NCI-H345 (cell line): ENCODE data around the gene CUL9.
"Not testable (repeated sequence)": the region's sequence is repeated elsewhere in the genome, so short reads cannot be mapped to it uniquely, and the experiment has no call there.

ENCODE experiments used
- DNase-seq: peaks from one replicate; lab custom pipeline; 2025; lab: John Stamatoyannopoulos, UW

Gene CUL9

DNA sequence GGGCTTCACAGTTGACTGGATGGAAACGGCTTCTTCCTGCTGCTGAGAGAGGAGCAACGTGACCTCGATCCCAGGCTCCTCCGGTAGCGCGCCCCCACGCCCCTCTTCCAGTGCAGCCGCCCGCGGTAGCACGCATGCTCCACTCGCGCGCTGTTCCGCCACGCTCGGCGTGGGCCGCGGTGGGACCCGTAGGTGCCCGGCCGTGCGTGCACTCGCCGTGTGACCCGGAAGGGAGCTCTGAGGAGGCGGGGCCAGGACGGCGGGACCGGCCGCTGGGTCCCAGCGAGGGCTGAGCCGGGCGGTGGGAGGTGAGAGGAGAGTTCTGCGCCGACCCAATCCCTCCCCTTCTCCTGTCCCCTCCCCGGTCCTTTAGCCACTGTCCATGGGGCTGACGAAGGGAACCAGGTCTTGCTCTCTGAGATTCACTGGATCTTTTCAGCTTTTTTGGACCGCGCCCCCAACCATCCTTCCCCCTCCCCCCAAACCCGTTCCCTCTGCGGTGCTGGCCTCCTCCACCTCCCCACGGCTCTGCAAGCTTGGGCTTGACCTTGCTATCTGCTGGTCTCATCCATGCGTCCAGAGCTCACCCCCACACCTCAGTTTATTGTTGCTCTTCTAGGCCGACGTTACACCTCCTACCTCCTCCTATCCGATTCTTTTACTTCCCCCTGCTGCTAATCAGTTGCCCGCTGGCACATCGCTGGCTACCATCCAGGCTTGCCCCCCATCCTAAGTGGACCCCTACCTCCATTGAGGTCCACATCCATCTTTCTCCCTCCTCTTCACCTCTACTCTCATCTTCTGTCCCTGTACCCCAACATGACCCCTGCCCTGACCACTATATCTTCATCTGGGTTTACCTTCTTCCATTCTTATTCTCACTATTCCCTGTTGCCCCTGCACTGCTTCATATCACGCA is at the start of gene CUL9:
Gene CUL9 (plus strand): TSS at position 255 of the 919 bp plus-strand sequence. CDS start 2,115 bp downstream, outside the sequence.
- DNase-seq = peak; percentile 82

DNA sequence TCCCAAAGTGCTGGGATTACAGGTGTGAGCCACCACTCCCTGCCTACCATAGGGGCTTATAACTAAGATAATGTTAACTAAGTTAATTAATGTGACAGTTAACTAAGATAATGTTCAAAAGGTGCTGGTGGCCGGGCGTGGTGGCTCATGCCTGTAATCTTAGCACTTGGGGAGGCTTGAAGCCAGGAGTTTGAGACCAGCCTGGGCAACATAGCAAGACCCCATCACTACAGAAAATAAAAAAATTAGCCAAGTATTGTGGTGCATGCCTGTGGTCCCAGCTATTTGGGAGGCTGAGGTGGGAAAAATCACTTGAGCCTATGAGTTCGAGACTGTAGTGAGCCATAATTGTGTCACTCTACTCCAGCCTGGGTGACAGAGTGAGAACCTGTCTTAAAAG is 43.7 kb upstream of the CUL9 start:
- DNase-seq = no peak

DNA sequence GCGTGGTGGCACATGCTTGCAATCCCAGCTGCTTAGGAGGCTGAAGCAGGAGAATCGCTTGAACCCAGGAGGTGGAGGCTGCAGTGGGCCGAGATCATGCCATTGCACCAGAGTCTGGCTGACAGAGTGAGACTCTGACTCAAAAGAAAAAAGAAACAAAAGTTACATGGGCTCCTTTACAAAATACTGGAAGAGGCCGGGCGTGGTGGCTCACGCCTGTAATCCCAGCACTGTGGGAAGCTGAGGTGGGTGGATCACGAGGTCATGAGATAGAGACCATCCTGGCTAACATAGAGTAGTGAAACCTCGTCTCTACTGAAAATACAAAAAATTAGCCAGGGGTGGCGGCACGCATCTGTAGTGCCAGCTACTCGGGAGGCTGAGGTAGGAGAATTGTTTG is 42.0 kb upstream of the CUL9 start:
- not testable (repeated sequence) for DNase-seq

DNA sequence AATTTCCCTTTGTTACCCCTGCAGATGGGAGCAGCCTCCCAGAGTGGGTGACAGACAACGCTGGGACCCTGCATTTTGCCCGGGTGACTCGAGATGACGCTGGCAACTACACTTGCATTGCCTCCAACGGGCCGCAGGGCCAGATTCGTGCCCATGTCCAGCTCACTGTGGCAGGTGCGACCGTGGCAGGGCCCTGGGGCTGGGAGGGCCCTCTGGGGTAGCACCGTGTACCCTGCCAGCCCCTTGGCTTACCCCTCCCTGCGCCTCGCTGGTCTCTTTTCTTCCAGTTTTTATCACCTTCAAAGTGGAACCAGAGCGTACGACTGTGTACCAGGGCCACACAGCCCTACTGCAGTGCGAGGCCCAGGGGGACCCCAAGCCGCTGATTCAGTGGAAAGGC is 40.4 kb upstream of the CUL9 start:
- DNase-seq = no peak

DNA sequence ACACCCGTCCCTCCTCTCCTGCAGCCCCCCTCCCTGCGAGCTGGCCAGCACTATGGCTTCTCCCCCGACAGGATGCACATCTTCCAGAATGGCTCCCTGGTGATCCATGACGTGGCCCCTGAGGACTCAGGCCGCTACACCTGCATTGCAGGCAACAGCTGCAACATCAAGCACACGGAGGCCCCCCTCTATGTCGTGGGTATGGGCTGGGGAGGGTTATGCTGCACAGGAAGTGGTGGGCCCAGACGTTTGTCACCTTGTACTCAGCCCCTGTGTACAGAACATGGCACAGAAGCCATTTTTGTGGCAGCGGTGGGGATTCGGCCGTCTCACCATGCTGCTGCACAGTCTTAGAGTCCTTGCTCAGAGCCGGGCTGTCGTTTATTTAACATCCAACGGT is 39.9 kb upstream of the CUL9 start:
- no peak for DNase-seq

DNA sequence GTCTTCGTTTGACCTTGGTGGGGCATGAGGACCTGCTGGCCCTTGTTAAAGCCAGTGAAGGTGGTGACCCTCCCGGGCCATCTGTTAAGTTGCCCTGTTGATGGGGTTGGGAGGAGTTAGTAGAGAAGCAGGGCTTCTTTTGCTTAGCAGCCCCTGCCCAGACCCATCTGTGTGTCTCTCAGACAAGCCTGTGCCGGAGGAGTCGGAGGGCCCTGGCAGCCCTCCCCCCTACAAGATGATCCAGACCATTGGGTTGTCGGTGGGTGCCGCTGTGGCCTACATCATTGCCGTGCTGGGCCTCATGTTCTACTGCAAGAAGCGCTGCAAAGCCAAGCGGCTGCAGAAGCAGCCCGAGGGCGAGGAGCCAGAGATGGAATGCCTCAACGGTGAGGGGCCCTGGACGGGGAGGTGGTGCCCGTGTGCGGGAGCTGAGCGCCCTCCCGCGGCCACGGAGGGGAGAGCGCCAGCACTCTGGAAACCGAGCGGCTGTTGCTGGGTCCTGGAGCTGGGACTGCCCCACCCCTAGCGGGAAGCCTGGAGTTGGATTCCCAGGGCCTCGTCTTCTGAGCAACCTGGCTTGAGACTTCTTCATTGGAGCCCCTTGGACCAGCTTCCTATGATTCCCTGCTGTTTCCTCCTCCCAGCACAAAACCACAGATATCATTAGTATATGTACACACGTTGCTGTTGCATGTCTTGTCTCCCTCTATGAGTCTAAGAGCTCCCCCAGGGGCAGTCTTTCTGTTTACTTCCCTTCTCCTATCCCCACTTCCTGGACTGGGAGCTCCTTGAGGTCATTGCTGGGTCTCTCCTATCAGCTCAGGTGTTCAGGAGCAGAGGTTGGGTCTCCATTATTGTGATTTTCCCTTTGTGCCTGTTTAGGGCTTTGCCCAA is 38.5 kb upstream of the CUL9 start:
- DNase-seq = peak; percentile 67

DNA sequence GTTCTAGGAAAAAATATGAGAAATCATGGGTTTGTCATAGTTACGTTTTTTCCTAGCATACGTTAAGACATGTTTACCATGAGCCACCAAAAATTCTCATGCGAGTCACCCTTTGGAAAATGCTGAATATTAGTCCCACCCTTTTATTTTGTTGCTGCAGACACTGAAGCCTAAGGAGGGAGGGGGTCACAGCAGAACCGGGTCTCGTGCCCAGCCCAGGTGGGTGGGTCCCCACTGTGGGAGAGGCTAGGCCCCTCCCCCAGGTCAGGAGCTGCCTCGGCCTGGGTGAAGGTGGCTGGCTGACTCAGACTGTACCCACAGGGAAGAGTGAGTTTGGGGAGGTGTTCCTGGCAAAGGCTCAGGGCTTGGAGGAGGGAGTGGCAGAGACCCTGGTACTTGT is 37.1 kb upstream of the CUL9 start:
- DNase-seq = no peak

DNA sequence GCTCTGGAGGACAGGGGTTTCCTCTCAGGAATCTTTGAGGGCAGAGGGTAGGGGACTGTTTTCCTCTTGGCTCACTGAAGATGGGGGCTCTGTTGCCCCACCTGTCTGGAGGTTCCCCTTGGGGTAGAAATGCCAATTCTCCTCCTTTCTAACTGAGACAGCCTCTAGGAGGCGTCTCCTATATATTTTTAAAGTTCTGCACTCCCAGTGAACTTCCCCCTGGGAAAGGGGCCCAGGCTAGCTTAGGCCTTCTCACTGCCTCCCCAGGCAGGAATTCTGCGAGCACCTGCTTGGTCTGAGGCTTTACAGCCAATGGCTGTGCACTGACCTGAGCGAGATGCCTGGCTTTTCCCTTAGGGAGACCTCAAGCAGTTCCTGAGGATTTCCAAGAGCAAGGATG is 35.7 kb upstream of the CUL9 start:
- DNase-seq = no peak

DNA sequence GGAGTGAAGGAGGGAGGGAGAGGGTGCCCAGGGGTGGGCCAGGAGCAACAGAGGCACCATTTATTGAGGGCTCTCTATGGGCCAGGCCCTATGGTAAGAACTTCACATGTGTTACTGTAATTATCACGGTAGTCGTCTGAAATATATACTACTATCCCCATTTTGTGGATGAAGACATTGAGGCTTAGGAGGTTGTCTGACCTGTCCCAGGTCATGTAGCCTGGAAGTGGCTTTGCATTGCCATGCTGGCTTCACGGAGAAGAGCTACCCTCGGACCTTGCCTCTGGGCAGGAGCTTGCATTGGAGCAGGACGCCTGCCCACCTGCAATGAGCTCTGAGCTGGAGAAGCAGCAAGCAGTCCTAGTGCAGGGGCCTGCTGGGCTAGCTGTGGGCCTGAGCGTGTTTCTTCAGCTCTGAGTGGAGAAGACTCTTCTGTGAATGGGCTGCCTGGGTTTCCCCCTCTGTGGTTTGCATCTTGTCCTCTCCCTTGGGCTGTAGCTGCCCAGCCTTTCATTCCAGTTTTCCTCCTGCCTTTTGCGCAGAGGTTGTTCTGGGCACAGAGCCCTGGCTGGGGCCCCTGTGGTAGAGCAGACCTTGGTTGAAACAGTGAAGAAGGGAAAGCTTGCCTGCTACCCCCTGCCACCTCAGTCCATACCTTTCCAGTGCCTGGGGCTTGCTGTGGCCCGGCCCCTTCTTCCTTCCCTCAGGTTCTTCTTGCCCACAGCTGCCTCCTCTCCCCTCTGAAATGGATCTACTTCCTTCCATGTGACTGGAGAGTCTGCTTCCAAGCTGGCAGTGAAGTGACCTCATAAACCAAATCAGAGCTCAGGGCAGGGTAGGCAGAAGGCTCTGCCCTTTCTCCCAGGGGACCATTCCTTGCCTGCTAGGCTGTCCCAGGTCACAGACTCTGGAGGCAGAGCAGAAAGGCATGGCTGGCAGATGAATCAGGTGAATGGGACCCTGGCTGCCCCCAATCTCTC is 35.0 kb upstream of the CUL9 start:
- no peak for DNase-seq

DNA sequence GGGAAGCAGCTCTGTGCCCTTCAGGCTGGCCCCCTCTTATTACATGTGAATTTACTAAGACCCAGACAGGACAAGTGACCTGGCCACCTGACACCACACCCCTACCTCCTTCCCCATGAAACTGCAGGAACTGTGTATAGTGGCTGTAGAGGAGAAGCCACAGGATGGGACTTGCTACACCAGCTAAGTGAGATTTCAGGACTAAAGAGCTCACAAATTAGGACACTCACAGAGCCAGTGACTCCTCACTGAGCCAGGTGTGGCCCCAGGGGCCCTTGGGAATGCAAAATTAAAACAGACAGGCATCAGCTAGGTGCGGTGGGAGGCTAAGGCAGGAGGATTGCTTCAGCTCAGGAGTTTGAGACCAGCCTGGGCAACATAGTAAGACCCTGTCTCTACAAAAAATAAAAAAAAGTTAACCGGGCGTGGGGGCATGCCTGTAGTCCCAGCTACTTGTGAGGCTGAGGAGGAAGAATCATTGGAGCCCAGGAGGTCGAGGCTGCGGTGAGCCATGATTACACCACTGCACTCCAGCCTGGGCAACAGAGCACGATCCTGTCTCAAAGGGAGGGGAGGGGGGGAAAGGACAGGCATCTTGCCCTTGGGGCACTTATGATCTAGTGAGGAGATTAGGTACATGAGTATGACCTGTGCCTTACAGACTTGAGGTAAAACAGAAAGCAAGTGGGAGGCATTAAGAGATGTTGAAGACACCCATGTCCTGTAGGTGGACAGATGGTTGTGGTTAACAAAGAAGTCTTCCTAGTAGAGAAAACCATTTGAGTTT is 34.1 kb upstream of the CUL9 start:
- no peak for DNase-seq

DNA sequence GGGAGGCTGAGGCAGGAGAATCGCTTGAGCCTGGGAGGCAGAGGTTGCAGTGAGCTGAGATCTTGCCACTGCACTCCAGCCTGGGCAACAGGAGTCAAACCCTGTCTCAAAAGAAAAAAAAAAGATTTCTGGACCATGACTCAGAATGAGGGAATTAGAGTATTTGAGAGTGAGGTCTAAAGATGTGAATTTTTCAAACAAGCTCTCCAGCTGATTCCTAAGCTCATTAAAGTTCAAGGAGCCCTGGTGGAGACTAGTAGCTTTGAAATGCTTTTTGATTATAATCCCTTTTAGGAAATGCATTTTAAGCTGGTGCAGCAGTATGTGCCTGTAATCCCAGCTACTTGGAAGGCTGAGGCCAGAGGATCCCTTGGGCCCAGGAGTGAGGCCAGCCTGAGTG is 32.7 kb upstream of the CUL9 start:
- no peak for DNase-seq

DNA sequence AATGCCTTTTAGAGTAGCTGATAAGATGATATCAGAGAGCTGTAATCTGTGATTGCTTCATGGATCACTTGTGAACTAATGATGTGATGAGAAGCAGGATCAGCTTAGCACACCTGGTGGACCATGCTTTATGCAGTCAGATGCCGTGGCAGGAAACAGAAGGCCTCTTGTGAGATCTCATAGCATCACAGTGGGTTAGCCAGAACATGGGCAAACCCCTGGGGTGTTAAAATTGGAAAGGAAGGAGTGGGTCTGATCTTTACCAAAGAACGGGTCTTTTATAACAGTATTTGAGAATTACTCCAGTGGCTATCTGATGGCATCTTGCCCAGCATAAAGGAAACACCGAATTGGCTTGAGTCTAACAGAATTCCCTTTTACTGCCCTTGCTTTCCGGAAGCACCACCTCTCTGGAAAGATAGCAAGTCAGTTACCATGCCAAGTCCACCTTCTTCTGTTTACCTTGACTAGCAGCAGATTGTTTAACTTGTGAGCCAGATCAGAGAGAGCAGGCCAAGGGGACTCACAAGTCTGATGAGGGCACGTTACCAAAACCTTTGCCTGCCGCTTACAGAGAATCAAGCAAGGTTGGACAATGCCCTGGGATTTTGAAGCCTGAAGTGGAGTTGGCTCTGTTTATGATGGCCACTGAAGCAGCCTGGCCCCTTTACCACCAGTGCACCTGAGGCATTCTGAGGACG is 31.8 kb upstream of the CUL9 start:
- DNase-seq = no peak

DNA sequence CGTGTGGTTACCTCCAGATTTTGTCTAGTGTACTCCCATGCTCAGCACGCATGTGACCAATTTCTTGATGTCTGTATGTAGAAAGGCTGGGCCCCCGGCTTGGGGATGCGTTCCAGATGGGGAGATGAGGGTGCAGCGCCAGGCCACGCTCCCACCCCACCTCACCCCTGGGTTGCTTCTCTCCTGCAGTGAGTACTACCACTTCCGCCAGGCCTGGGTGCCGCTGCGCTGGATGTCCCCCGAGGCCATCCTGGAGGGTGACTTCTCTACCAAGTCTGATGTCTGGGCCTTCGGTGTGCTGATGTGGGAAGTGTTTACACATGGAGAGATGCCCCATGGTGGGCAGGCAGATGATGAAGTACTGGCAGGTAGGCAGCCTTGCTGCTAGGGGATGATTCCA is 22.4 kb upstream of the CUL9 start:
- DNase-seq = no peak

DNA sequence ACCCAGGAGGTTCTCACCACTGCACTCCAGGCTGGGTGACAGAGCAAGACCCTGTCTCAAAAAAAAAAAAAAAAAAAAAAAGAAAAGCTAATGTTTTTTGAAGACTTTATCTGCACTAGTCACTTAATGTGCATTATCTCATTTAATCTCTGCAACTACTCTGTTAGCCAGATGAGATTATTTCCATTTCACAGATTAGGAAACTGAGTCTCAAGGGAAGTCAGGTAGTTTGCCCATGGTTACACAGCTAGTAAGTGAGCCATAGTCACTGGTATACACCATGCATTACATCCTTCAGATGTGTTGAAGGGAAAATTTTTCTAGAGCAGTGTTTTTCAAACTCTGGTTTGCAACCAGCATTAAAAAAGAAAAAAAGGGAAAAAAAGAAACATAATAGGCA is 18.1 kb upstream of the CUL9 start:
- no peak for DNase-seq

DNA sequence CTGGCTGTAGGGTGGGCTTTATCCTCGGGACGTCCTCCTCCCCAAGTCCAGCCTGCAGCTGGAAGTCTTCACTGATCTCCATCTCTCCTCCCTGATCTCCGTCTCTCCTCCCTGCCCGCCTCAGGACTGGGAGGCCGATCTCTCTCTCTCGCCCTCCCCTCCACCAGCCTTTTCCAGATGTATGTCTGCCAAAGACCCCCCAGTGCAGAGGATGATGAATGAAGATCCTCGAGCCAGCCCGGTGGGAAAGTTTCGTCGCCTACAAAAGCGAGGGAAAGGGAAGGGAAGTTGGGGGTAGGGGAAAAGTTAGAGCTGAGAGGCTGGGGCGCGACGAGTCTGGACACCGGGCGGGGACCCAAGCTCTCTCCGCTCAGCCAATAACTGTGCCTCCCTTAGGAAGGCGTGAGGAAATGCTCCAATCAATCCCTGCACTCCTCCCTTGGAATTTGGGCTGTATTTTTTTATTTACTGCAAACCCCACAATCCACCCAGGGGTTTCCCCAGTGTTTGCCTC is 11.5 kb upstream of the CUL9 start:
- DNase-seq = peak; percentile 72

DNA sequence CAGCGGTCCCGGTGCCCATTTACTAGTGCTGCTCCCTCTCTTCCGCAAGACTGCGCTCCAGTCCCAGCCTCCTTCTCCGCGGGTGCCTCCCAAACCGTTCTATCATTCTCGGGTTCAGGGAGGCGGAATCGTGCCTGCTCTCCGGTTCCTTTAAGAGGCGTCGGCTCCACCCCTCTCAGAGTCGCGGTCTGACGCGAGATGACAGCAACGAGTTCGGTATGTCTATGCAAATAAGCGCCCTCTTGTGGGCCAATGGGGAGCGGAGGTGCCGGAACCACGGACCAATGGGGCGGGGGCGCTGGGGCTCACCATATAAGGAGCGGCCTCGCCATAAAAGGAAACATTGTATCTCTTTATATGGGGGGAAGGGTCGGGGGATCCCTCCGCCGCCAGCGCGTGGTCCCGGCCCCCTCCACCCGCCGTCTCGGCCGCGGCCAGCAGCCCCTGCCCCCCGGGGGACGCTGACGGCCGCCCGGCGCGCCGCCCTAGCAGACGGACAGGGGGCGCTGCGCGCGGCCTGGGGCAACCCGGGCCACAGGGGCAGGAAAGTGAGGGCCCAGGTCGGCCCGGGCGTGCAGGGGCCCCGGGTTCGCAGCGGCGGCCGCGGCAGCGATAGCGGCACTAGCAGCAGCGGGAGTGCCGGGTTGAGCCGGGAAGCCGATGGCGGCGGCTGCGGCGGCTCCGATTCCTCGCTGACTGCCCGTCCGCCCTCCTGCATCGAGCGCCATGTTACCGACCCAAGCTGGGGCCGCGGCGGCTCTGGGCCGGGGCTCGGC is 10.9 kb upstream of the CUL9 start, which contains the start of gene SRF:
Gene SRF (plus strand): TSS at position 339 of the 776 bp plus-strand sequence. CDS start 388 bp downstream, at position 727.
- DNase-seq = peak; percentile 99

DNA sequence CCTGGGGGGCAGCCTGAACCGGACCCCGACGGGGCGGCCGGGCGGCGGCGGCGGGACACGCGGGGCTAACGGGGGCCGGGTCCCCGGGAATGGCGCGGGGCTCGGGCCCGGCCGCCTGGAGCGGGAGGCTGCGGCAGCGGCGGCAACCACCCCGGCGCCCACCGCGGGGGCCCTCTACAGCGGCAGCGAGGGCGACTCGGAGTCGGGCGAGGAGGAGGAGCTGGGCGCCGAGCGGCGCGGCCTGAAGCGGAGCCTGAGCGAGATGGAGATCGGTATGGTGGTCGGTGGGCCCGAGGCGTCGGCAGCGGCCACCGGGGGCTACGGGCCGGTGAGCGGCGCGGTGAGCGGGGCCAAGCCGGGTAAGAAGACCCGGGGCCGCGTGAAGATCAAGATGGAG is 10.3 kb upstream of the CUL9 start:
- no peak for DNase-seq

DNA sequence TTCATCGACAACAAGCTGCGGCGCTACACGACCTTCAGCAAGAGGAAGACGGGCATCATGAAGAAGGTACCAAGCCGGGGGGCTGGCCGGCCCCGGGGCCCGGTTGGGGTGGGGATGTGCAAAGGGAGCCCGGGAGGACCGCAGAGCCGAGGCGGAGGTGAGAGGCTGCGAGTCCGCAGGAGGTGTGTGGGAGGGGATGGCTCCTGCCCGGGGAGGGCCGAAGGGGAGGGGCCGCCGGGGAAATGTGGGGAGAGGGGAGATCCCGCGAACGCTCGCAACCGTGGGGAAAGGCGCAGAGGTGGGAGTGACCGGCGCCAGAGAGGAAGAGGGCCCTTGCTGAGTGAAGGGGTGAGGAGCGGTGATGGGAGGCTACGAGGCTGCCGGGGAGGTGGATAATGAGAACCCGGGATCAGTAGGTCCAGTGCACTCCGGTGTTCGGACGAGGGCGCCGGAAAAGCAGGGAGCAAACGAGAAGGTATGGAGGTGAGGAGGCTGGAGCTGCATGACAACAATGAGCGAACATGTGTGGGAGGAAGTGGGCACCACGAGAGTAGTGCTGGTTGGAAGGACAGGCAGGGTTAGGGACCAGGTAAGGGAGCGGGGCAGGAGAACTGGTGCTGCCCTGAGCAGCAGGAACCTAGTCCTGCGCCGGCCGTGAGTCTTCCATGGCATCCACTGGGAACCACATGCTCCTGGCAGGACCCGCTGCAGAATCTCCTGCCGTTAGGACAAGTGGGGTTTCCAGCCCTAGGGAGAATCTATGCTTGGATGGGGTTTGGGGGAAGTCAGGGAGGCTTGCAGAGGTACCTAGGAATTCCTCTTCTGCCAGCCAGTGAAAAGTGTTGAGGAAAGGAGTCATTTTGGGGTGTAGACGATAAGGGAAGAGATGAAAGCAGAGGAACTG is 9.6 kb upstream of the CUL9 start:
- DNase-seq = peak; percentile 34
